IMR-90 (cell line): ENCODE data around the gene GAD2. TPM values are rescaled to one million over a fixed set of nuclear protein-coding genes. Genes with fewer than 3 reads are reported as not detected.

Experiments
- ATAC-seq: fragments of 200-7000 bp; cut with Tn5 transposase; 2 replicates; pipeline ENCODE4 v1.9.1; 2020; ENCODE audit warnings: low read depth, mild to moderate bottlenecking, moderate library complexity
- BruUV-seq: library from RNA; stranded (reverse); fragments of 400-500 nt; replicated peaks from 2 replicates; lab custom pipeline; 2021; lab: Mats Ljungman, UMichigan
- CTCF ChIA-PET: fragments of 300-600 bp; formaldehyde crosslinking; extraction: SDS; loops from one replicate; lab custom pipeline; 2021; ENCODE audit warnings: antibody characterized with exemption; lab: Yijun Ruan, JAX
- POLR2A ChIA-PET: fragments of 300-600 bp; sonication (Branson Sonifier 250); formaldehyde crosslinking; loops from one replicate; lab custom pipeline; 2022; ENCODE audit warnings: antibody characterized with exemption; ENCODE audit not compliant: unreplicated experiment; lab: Charles Lee
- DNase-seq: peaks from one replicate; pipeline ENCODE4 v3.0.0; 2013
- H2AFZ ChIP-seq: replicated peaks from 2 replicates; pipeline ENCODE3; 2013; ENCODE audit warnings: low read length, mild to moderate bottlenecking; ENCODE audit not compliant: poor library complexity
- H2AK5ac ChIP-seq: 2 replicates; pipeline ENCODE4 v1.6.1; 2013; ENCODE audit warnings: low read depth, low read length, inconsistent platforms
- H2AK9ac ChIP-seq: replicated peaks from 2 replicates; pipeline ENCODE3; 2013; ENCODE audit warnings: mild to moderate bottlenecking, low read depth, low read length, moderate library complexity; ENCODE audit not compliant: poor library complexity
- H2BK120ac ChIP-seq: 2 replicates; pipeline ENCODE4 v1.6.1; 2013; ENCODE audit warnings: low read depth, low read length, inconsistent platforms
- H2BK15ac ChIP-seq: 3 replicates; pipeline ENCODE4 v1.6.1; 2013; ENCODE audit warnings: low read depth, low read length, inconsistent platforms
- H2BK20ac ChIP-seq: 2 replicates; pipeline ENCODE4 v1.6.1; 2013; ENCODE audit warnings: low read depth, mild to moderate bottlenecking, inconsistent platforms, low read length, moderate library complexity
- H2BK5ac ChIP-seq: 2 replicates; pipeline ENCODE4 v1.6.1; 2013; ENCODE audit warnings: mild to moderate bottlenecking, low read depth, low read length, inconsistent platforms; ENCODE audit not compliant: poor library complexity, severe bottlenecking
- H3K14ac ChIP-seq: replicated peaks from 2 replicates; pipeline ENCODE4 v1.6.1; 2013; ENCODE audit warnings: low read depth, low read length, inconsistent platforms
- H3K18ac ChIP-seq: 2 replicates; pipeline ENCODE4 v1.6.1; 2013; ENCODE audit warnings: low read depth, low read length, control low read depth
- H3K23ac ChIP-seq: 2 replicates; pipeline ENCODE4 v1.6.1; 2013; ENCODE audit warnings: low read depth, low read length, inconsistent platforms
- H3K27ac ChIP-seq: 2 replicates; pipeline ENCODE4 v1.5.1; 2013; ENCODE audit warnings: mild to moderate bottlenecking, control low read depth, low read length; ENCODE audit not compliant: insufficient read depth
- H3K27me3 ChIP-seq: 2 replicates; pipeline ENCODE4 v1.6.1; 2013; ENCODE audit warnings: low read length; ENCODE audit not compliant: control insufficient read depth, insufficient read depth
- H3K36me3 ChIP-seq: 2 replicates; pipeline ENCODE4 v1.6.1; 2013; ENCODE audit warnings: low read length, mixed read lengths; ENCODE audit not compliant: control insufficient read depth, insufficient read depth
- H3K4ac ChIP-seq: 2 replicates; pipeline ENCODE4 v1.6.1; 2013; ENCODE audit warnings: low read depth, low read length, inconsistent platforms
- H3K4me1 ChIP-seq: 2 replicates; pipeline ENCODE4 v1.6.1; 2013; ENCODE audit warnings: low read length, mixed read lengths; ENCODE audit not compliant: control insufficient read depth, insufficient read depth
- H3K4me2 ChIP-seq: 2 replicates; pipeline ENCODE4 v1.6.1; 2013; ENCODE audit warnings: low read depth, mild to moderate bottlenecking, control low read depth, low read length, moderate library complexity
- H3K4me3 ChIP-seq: 2 replicates; pipeline ENCODE4 v1.5.1; 2013; ENCODE audit warnings: low read depth, mild to moderate bottlenecking, control low read depth, low read length, moderate library complexity; ENCODE audit not compliant: insufficient read depth
- H3K56ac ChIP-seq: 2 replicates; pipeline ENCODE4 v1.6.1; 2013; ENCODE audit warnings: low read length, inconsistent platforms; ENCODE audit not compliant: insufficient read depth; ENCODE audit errors: extremely low read depth
- H3K79me1 ChIP-seq, 2 experiments: 2 replicates each; pipeline ENCODE4 v1.6.1; 2013; ENCODE audit warnings: low read length in 2 of 2, inconsistent platforms in 1 of 2, low read depth in 1 of 2
- H3K9ac ChIP-seq: 2 replicates; pipeline ENCODE4 v1.6.1; 2013; ENCODE audit warnings: low read depth, low read length, control low read depth
- H3K9me1 ChIP-seq: 2 replicates; pipeline ENCODE4 v1.6.1; 2013; ENCODE audit warnings: low read length, inconsistent platforms; ENCODE audit not compliant: insufficient read depth
- H3K9me3 ChIP-seq: 2 replicates; pipeline ENCODE4 v1.6.1; 2013; ENCODE audit warnings: low read length; ENCODE audit not compliant: control insufficient read depth, insufficient read depth
- H4K20me1 ChIP-seq: 2 replicates; pipeline ENCODE4 v1.6.1; 2013; ENCODE audit warnings: low read length, inconsistent platforms; ENCODE audit not compliant: insufficient read depth
- H4K5ac ChIP-seq: 2 replicates; pipeline ENCODE4 v1.6.1; 2013; ENCODE audit warnings: mild to moderate bottlenecking, low read depth, low read length, control low read depth
- H4K8ac ChIP-seq, 2 experiments: 2 replicates each; pipeline ENCODE4 v1.6.1; 2013; ENCODE audit warnings: low read depth in 2 of 2, low read length in 2 of 2, control low read depth in 1 of 2, inconsistent platforms in 1 of 2
- H4K91ac ChIP-seq: 2 replicates; pipeline ENCODE4 v1.6.1; 2013; ENCODE audit warnings: low read depth, low read length, inconsistent platforms; ENCODE audit not compliant: insufficient read depth
- BHLHE40 ChIP-seq: fragments of 150-350 bp; IDR thresholded peaks from 2 replicates; pipeline ENCODE4 v1.6.1; 2016; ENCODE audit warnings: mild to moderate bottlenecking, low read depth, low read length
- CEBPB ChIP-seq: IDR thresholded peaks from 2 replicates; pipeline ENCODE4 v1.6.1; 2012; ENCODE audit warnings: low read depth, low read length, improper control_type of control experiment
- CHD1 ChIP-seq: IDR thresholded peaks from 2 replicates; pipeline ENCODE4 v1.6.1; 2012; ENCODE audit warnings: low read depth, low read length, improper control_type of control experiment
- CTCF ChIP-seq: conservative IDR thresholded peaks from 2 replicates; pipeline ENCODE4 v1.5.1; 2012; ENCODE audit warnings: mild to moderate bottlenecking, low read depth, low read length, improper control_type of control experiment
- FOS ChIP-seq: fragments of 150-350 bp; IDR thresholded peaks from 2 replicates; pipeline ENCODE4 v1.6.1; 2016; ENCODE audit warnings: low read depth, low read length
- MAFK ChIP-seq: IDR thresholded peaks from 2 replicates; pipeline ENCODE4 v1.6.1; 2012; ENCODE audit warnings: low read depth, low read length, improper control_type of control experiment
- MAZ ChIP-seq: IDR thresholded peaks from 2 replicates; pipeline ENCODE4 v1.6.1; 2012; ENCODE audit warnings: low read depth, mild to moderate bottlenecking, low read length, improper control_type of control experiment, moderate library complexity, borderline replicate concordance
- MXI1 ChIP-seq: IDR thresholded peaks from 2 replicates; pipeline ENCODE4 v1.6.1; 2012; ENCODE audit warnings: low read depth, mild to moderate bottlenecking, low read length, moderate library complexity, borderline replicate concordance
- NFE2L2 ChIP-seq: fragments of 150-350 bp; IDR thresholded peaks from 2 replicates; pipeline ENCODE4 v1.6.1; 2016; ENCODE audit warnings: low read depth, mild to moderate bottlenecking, low read length
- POLR2A ChIP-seq: IDR thresholded peaks from 2 replicates; pipeline ENCODE4 v1.6.1; 2012; ENCODE audit warnings: mild to moderate bottlenecking, low read depth, low read length
- RAD21 ChIP-seq: IDR thresholded peaks from 2 replicates; pipeline ENCODE4 v1.6.1; 2012; ENCODE audit warnings: low read length, improper control_type of control experiment
- RCOR1 ChIP-seq: IDR thresholded peaks from 2 replicates; pipeline ENCODE4 v1.6.1; 2012; ENCODE audit warnings: mild to moderate bottlenecking, low read length, improper control_type of control experiment; ENCODE audit not compliant: insufficient replicate concordance
- RFX5 ChIP-seq: IDR thresholded peaks from 2 replicates; pipeline ENCODE4 v1.8.0; 2012; ENCODE audit warnings: low read depth, mild to moderate bottlenecking, low read length, moderate library complexity
- SMC3 ChIP-seq: fragments of 150-350 bp; IDR thresholded peaks from 2 replicates; pipeline ENCODE4 v1.6.1; 2016; ENCODE audit warnings: low read depth, mild to moderate bottlenecking, antibody characterized with exemption, low read length, moderate library complexity
- WGBS, 2 experiments: methylation state at CpG; one replicate each; pipeline versions ENCODE4 v1.1.5 to v1.1.7; 2013; ENCODE audit warnings: missing lambda C conversion rate in 2 of 2; ENCODE audit not compliant: insufficient read length in 1 of 2; ENCODE audit errors: extremely low coverage in 2 of 2; 5-methylcytosine and 5-hydroxymethylcytosine counted together
- dilution Hi-C: fragments of 300-500 bp; cut with HindIII; formaldehyde crosslinking; loops from one replicate; pipeline ENCODE4 v1.14.3; 2018; ENCODE audit warnings: low sequenced_read_pairs; ENCODE audit not compliant: unreplicated experiment
- in situ Hi-C: fragments of 300-500 bp; cut with MboI; formaldehyde crosslinking; loops from 3 replicates; pipeline ENCODE4 v1.14.3; 2019; ENCODE audit warnings: low sequenced_read_pairs, inconsistent platforms, mixed read lengths
- intact Hi-C: fragments of 100-400 bp; cut with micrococcal nuclease; formaldehyde crosslinking; loops from 2 replicates; pipeline ENCODE4 v1.10.0; 2022
- polyA plus RNA-seq, 3 experiments: library from polyadenylated mRNA; depleted of rRNA; stranded (reverse); fragments of >200 nt; gene quantifications; 2 replicates each; pipeline ENCODE4 v1.2.3, GENCODE V29; 2012; ENCODE audit warnings: low replicate concordance in 1 of 3
- total RNA-seq: library from RNA; depleted of rRNA; stranded (reverse); fragments of >200 nt; gene quantifications from 2 replicates; pipeline ENCODE4 v1.2.3, GENCODE V29; 2012
- TF ChIP-seq, protein P1 (sequence below): fragments of 150-350 bp; IDR thresholded peaks from 2 replicates; pipeline ENCODE4 v1.6.1; 2017; ENCODE audit warnings: mild to moderate bottlenecking, antibody characterized with exemption, low read length, low read depth
- TF ChIP-seq, protein P2 (sequence below): fragments of 150-350 bp; IDR thresholded peaks from 2 replicates; pipeline ENCODE4 v1.6.1; 2016; ENCODE audit warnings: low read depth, mild to moderate bottlenecking, low read length, moderate library complexity, borderline replicate concordance

GAD2 gene
- total and polyA plus RNA-seq, 2 of the 4 experiments (the other 2 are of a cell fraction) = not detected

DNA sequence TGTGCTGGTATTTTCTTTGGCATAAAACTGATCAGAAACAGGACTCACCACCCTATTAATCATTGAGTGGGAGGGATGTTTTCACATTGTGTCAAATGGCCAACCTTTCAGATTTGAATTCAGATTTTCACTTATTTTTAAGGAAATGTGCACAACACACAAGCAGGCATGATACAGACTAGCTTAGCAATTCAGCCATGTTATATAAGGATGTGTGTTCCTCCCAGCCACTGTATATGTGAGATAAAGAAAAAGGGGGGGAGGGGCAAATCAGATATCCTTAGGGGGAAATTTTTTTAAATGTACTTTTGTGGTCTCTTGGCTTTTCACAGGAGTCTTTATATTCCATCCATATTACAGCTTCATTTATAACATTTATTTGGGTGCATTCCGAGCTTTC lies 3.1 kb downstream of the GAD2 start:
- H3K9me1 ChIP-seq = no peaks in the 10 kb centered on the region
- BruUV-seq = no TSS peak
- in situ Hi-C loops = no loop called here

More for the DNA sequence above, 3.1 kb downstream of the GAD2 start:
- no peak overlapping the region for H3K18ac ChIP-seq
- no peak overlapping the region for H3K27ac ChIP-seq
- CTCF ChIA-PET = no interaction called here
- TF ChIP-seq BHLHE40 (no peak), FOS (no peak), POLR2A (no peak), RAD21 (no peak), MAZ (no peak), CEBPB (no peak), CTCF (no peak), RFX5 (no peak), MXI1 (no peak), RCOR1 (no peak), NFE2L2 (no peak), CHD1 (no peak), MAFK (no peak), SMC3 (no peak)
- TF ChIP-seq, protein P1, sequence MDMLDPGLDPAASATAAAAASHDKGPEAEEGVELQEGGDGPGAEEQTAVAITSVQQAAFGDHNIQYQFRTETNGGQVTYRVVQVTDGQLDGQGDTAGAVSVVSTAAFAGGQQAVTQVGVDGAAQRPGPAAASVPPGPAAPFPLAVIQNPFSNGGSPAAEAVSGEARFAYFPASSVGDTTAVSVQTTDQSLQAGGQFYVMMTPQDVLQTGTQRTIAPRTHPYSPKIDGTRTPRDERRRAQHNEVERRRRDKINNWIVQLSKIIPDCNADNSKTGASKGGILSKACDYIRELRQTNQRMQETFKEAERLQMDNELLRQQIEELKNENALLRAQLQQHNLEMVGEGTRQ = no peak
- TF ChIP-seq, protein P2, sequence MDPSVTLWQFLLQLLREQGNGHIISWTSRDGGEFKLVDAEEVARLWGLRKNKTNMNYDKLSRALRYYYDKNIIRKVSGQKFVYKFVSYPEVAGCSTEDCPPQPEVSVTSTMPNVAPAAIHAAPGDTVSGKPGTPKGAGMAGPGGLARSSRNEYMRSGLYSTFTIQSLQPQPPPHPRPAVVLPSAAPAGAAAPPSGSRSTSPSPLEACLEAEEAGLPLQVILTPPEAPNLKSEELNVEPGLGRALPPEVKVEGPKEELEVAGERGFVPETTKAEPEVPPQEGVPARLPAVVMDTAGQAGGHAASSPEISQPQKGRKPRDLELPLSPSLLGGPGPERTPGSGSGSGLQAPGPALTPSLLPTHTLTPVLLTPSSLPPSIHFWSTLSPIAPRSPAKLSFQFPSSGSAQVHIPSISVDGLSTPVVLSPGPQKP = no peak
- H2BK20ac ChIP-seq = no peak overlapping the region
- no peak overlapping the region for H3K9ac ChIP-seq
- ATAC-seq (no peak), DNase-seq (no peak)
- no peak overlapping the region for H3K4me3 ChIP-seq
- H2BK120ac ChIP-seq = no peak overlapping the region
- H3K56ac ChIP-seq = no peak overlapping the region
- H2AK9ac ChIP-seq = no peak overlapping the region
- POLR2A ChIA-PET = no interaction called here
- no peak overlapping the region for H4K5ac ChIP-seq
- H4K20me1 ChIP-seq = no peaks in the 10 kb centered on the region
- H3K9me3 ChIP-seq = peaks cover 10% of the 10 kb centered on the region; the same call in 1 of the 2 replicates
- H2BK15ac ChIP-seq = no peak overlapping the region
- dilution Hi-C loops (no loop called here), intact Hi-C loops (no loop called here)
- no peak overlapping the region for H2AK5ac ChIP-seq
- H2BK5ac ChIP-seq = no peak overlapping the region
- no peak overlapping the region for H4K91ac ChIP-seq
- no peak overlapping the region for H3K4ac ChIP-seq
- H3K14ac ChIP-seq = no peak overlapping the region
- no peak overlapping the region for H4K8ac ChIP-seq
- no peaks in the 10 kb centered on the region for H3K36me3 ChIP-seq
- no peak overlapping the region for H3K4me2 ChIP-seq
- H3K23ac ChIP-seq = no peak overlapping the region
- H3K79me1 ChIP-seq = no peaks in the 10 kb centered on the region
- no CpG with 5 or more reads among the region's 1 CpG for WGBS, 2 experiments
- H3K4me1 ChIP-seq = no peaks in the 10 kb centered on the region
- no peak overlapping the region for H2AFZ ChIP-seq
- H3K27me3 ChIP-seq = no peaks in the 10 kb centered on the region; the same call in 1 of the 2 replicates
